ENCODE data around the gene FGF23. TPM values are rescaled to one million over a fixed set of nuclear protein-coding genes. Genes with fewer than 3 reads are reported as not detected.

FGF23 gene
- polyA plus RNA-seq, result 6.5 TPM
- long read RNA-seq, donor 1, transcript FGF23-201 (3 exons, 3,018 nt), result major isoform, 6 of 6 reads
- long read RNA-seq, donor 1, partial matches to known transcripts, result 0 of 6 reads
- long read RNA-seq, donor 1, other reads (novel, unspliced or antisense), result 0 of 6 reads
- long read RNA-seq, donor 2, partial matches to known transcripts, result 0 of 2 reads
- long read RNA-seq, donor 2, other reads (novel, unspliced or antisense), result 0 of 2 reads
- long read RNA-seq, donor 3, result 0 reads
- long read RNA-seq, donor 4, partial matches to known transcripts, result 0 of 1 reads
- long read RNA-seq, donor 4, other reads (novel, unspliced or antisense), result 0 of 1 reads
- long read RNA-seq, donor 5, result 0 reads
- long read RNA-seq, donor 6, partial matches to known transcripts, result 0 of 4 reads
- long read RNA-seq, donor 6, other reads (novel, unspliced or antisense), result 0 of 4 reads
- long read RNA-seq, donor 7, result 0 reads
- long read RNA-seq, donor 8, transcript FGF23-201 (3 exons, 3,018 nt), result major isoform, 8 of 10 reads
- long read RNA-seq, donor 8, partial matches to known transcripts, result 0 of 10 reads
- long read RNA-seq, donor 8, other reads (novel, unspliced or antisense), result 0 of 10 reads
- long read RNA-seq, donor 9, partial matches to known transcripts, result 0 of 4 reads
- long read RNA-seq, donor 9, other reads (novel, unspliced or antisense), result 0 of 4 reads
- long read RNA-seq, donor 10, partial matches to known transcripts, result 0 of 2 reads
- long read RNA-seq, donor 10, other reads (novel, unspliced or antisense), result 0 of 2 reads
- long read RNA-seq, donor 11, partial matches to known transcripts, result 0 of 3 reads
- long read RNA-seq, donor 11, other reads (novel, unspliced or antisense), result 0 of 3 reads

GRCh38 chr12:4379405-4379804 is at the start of gene FGF23:
Gene FGF23 (minus strand): TSS chr12:4379712. CDS start chr12:4379582, 130 bp downstream.
- Histone ChIP-seq H3K9me3 (ENCODE audit: control insufficient read depth, low read depth, low read length) (no peaks in the 10 kb centered on the region), H3K36me3 (ENCODE audit: control insufficient read depth, insufficient read depth, low read length) (peaks cover 3% of the 10 kb centered on the region), H3K4me1 (ENCODE audit: control insufficient read depth, insufficient read depth, low read length) (peaks cover 23% of the 10 kb centered on the region), H3K27ac (ENCODE audit: low read length) (peak within 1 kb of the TSS; percentile 83), H3K4me3 (ENCODE audit: low read length) (peak within 1 kb of the TSS; percentile 43), H3K27me3 (ENCODE audit: control insufficient read depth, insufficient read depth, low read length) (no peaks in the 10 kb centered on the region)
- peak; percentile 61 to 84 for DNase-seq
- WGBS (ENCODE audit: insufficient coverage, low lambda C conversion rate), result no CpG with 5 or more reads among the region's 7 CpGs

GRCh38 chr12:4424422-4424821 is 44.9 kb upstream of the FGF23 start:
- Histone ChIP-seq H3K27me3 (ENCODE audit: control insufficient read depth, insufficient read depth, low read length) (no peaks in the 10 kb centered on the region), H3K36me3 (ENCODE audit: control insufficient read depth, insufficient read depth, low read length) (no peaks in the 10 kb centered on the region), H3K4me3 (ENCODE audit: low read length) (no peak overlapping the region), H3K4me1 (ENCODE audit: control insufficient read depth, insufficient read depth, low read length) (no peaks in the 10 kb centered on the region), H3K9me3 (ENCODE audit: control insufficient read depth, low read depth, low read length) (no peaks in the 10 kb centered on the region), H3K27ac (ENCODE audit: low read length) (no peak overlapping the region)
- DNase-seq, result no peak
- 83% methylated on average over 1 of the region's 6 CpGs for WGBS (ENCODE audit: insufficient coverage, low lambda C conversion rate)

DNA sequence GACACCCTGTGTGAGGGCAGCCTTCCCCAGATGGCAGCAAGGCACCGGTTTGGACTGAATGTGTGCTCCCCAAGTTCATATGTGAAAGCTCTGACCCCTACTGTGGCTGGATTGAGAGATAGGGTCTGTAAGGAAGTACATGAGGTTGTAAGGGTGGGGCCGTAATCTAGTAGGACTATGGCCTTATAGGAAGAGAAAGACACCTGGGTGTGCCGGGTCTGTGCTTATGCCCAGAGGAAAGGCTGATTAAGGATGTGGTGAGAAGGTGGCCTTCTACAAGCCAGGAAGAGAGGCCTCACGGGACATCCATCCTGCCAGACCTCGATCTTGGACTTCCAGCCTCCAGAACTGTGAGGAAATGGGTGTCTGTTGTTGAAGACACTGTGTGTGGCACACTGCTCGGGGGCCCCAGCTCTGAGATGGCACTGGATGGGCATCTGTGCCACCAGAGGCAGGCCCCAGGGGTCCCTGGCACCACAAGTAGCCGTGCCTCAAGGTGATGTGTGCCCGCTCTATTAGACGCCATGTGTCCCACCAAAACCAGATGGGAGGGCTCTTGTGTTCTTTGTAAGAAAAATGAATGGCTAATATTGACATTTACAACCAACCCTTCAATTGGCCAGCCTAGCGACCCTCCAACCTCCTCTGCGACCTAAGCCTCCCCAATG is 44.1 kb upstream of the FGF23 start:
- no peaks in the 10 kb centered on the region for H3K36me3 ChIP-seq (ENCODE audit: control insufficient read depth, insufficient read depth, low read length)
- no peak overlapping the region for H3K4me3 ChIP-seq (ENCODE audit: low read length)
- H3K27ac ChIP-seq (ENCODE audit: low read length), result no peak overlapping the region
- no CpG with 5 or more reads among the region's 11 CpGs for WGBS (ENCODE audit: insufficient coverage, low lambda C conversion rate)
- peak in 1 of 2 donors; percentile 62 for DNase-seq
- no peaks in the 10 kb centered on the region for H3K4me1 ChIP-seq (ENCODE audit: control insufficient read depth, insufficient read depth, low read length)
- H3K27me3 ChIP-seq (ENCODE audit: control insufficient read depth, insufficient read depth, low read length), result no peaks in the 10 kb centered on the region
- H3K9me3 ChIP-seq (ENCODE audit: control insufficient read depth, low read depth, low read length), result no peaks in the 10 kb centered on the region

GRCh38 chr12:4422985-4423384 is 43.5 kb upstream of the FGF23 start:
- H3K27ac ChIP-seq (ENCODE audit: low read length), result no peak overlapping the region
- WGBS (ENCODE audit: insufficient coverage, low lambda C conversion rate), result no CpG with 5 or more reads among the region's 9 CpGs
- no peaks in the 10 kb centered on the region for H3K9me3 ChIP-seq (ENCODE audit: control insufficient read depth, low read depth, low read length)

GRCh38 chr12:4421590-4422031 is 42.1 kb upstream of the FGF23 start:
- Histone ChIP-seq H3K9me3 (ENCODE audit: control insufficient read depth, low read depth, low read length) (no peaks in the 10 kb centered on the region), H3K27me3 (ENCODE audit: control insufficient read depth, insufficient read depth, low read length) (no peaks in the 10 kb centered on the region), H3K4me3 (ENCODE audit: low read length) (no peak overlapping the region), H3K4me1 (ENCODE audit: control insufficient read depth, insufficient read depth, low read length) (no peaks in the 10 kb centered on the region), H3K36me3 (ENCODE audit: control insufficient read depth, insufficient read depth, low read length) (no peaks in the 10 kb centered on the region), H3K27ac (ENCODE audit: low read length) (no peak overlapping the region)
- no CpG with 5 or more reads among the region's 4 CpGs for WGBS (ENCODE audit: insufficient coverage, low lambda C conversion rate)
- peak in 1 of 2 donors; percentile 24 for DNase-seq

More at GRCh38 chr12:4422985-4423384, 43.5 kb upstream of the FGF23 start:
- DNase-seq, result no peak
- Histone ChIP-seq H3K27me3 (ENCODE audit: control insufficient read depth, insufficient read depth, low read length) (no peaks in the 10 kb centered on the region), H3K36me3 (ENCODE audit: control insufficient read depth, insufficient read depth, low read length) (no peaks in the 10 kb centered on the region), H3K4me1 (ENCODE audit: control insufficient read depth, insufficient read depth, low read length) (no peaks in the 10 kb centered on the region), H3K4me3 (ENCODE audit: low read length) (no peak overlapping the region)

GRCh38 chr12:4420138-4420670 is 40.7 kb upstream of the FGF23 start:
- WGBS (ENCODE audit: insufficient coverage, low lambda C conversion rate), result 100% methylated on average over 1 of the region's 5 CpGs
- peak overlapping the region; percentile 49 for H3K27ac ChIP-seq (ENCODE audit: low read length)
- peak in 1 of 2 donors; percentile 51 for DNase-seq

DNA sequence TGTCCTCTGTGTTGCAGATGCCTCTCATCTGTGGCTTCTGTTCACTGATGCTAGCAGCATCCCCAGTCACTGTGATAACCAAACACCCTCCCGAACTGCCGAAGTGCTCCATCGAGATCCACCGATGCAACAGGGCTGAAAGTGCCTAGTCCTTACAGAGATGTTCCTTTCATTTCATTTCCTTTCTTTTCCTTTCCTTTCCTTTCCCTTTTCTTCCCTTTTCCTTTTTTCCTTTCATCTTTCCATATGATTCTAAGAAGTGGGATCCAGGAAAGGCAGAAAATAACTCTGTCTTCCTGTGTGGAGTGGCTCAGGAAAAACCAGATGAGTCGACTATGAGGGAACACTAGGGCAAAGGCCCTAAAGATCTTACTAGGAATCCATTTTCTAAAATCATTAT is 39.4 kb upstream of the FGF23 start:
- no peak for DNase-seq
- H3K9me3 ChIP-seq (ENCODE audit: control insufficient read depth, low read depth, low read length), result no peaks in the 10 kb centered on the region
- 70% methylated on average over 2 of the region's 5 CpGs for WGBS (ENCODE audit: insufficient coverage, low lambda C conversion rate)

More at GRCh38 chr12:4420138-4420670, 40.7 kb upstream of the FGF23 start:
- H3K36me3 ChIP-seq (ENCODE audit: control insufficient read depth, insufficient read depth, low read length), result no peaks in the 10 kb centered on the region
- no peaks in the 10 kb centered on the region for H3K9me3 ChIP-seq (ENCODE audit: control insufficient read depth, low read depth, low read length)
- H3K27me3 ChIP-seq (ENCODE audit: control insufficient read depth, insufficient read depth, low read length), result no peaks in the 10 kb centered on the region
- H3K4me3 ChIP-seq (ENCODE audit: low read length), result no peak overlapping the region
- peaks cover 4% of the 10 kb centered on the region for H3K4me1 ChIP-seq (ENCODE audit: control insufficient read depth, insufficient read depth, low read length)

GRCh38 chr12:4417936-4418335 is 38.4 kb upstream of the FGF23 start:
- Histone ChIP-seq H3K9me3 (ENCODE audit: control insufficient read depth, low read depth, low read length) (no peaks in the 10 kb centered on the region), H3K27ac (ENCODE audit: low read length) (peak overlapping the region; percentile 62), H3K27me3 (ENCODE audit: control insufficient read depth, insufficient read depth, low read length) (no peaks in the 10 kb centered on the region), H3K36me3 (ENCODE audit: control insufficient read depth, insufficient read depth, low read length) (no peaks in the 10 kb centered on the region), H3K4me1 (ENCODE audit: control insufficient read depth, insufficient read depth, low read length) (peaks cover 9% of the 10 kb centered on the region), H3K4me3 (ENCODE audit: low read length) (no peak overlapping the region)
- no peak for DNase-seq
- 83% methylated on average over 1 of the region's 5 CpGs for WGBS (ENCODE audit: insufficient coverage, low lambda C conversion rate)

More for the DNA sequence above, 39.4 kb upstream of the FGF23 start:
- H3K27me3 ChIP-seq (ENCODE audit: control insufficient read depth, insufficient read depth, low read length), result no peaks in the 10 kb centered on the region
- peak overlapping the region; percentile 62 for H3K27ac ChIP-seq (ENCODE audit: low read length)
- no peak overlapping the region for H3K4me3 ChIP-seq (ENCODE audit: low read length)
- H3K36me3 ChIP-seq (ENCODE audit: control insufficient read depth, insufficient read depth, low read length), result no peaks in the 10 kb centered on the region
- peaks cover 9% of the 10 kb centered on the region for H3K4me1 ChIP-seq (ENCODE audit: control insufficient read depth, insufficient read depth, low read length)

GRCh38 chr12:4417455-4417854 is 37.9 kb upstream of the FGF23 start:
- DNase-seq, result peak in 1 of 2 donors; percentile 17
- Histone ChIP-seq H3K27ac (ENCODE audit: low read length) (peak overlapping the region; percentile 62), H3K9me3 (ENCODE audit: control insufficient read depth, low read depth, low read length) (no peaks in the 10 kb centered on the region), H3K36me3 (ENCODE audit: control insufficient read depth, insufficient read depth, low read length) (no peaks in the 10 kb centered on the region), H3K27me3 (ENCODE audit: control insufficient read depth, insufficient read depth, low read length) (no peaks in the 10 kb centered on the region), H3K4me3 (ENCODE audit: low read length) (no peak overlapping the region), H3K4me1 (ENCODE audit: control insufficient read depth, insufficient read depth, low read length) (peaks cover 9% of the 10 kb centered on the region)
- WGBS (ENCODE audit: insufficient coverage, low lambda C conversion rate), result no CpG with 5 or more reads among the region's 6 CpGs

DNA sequence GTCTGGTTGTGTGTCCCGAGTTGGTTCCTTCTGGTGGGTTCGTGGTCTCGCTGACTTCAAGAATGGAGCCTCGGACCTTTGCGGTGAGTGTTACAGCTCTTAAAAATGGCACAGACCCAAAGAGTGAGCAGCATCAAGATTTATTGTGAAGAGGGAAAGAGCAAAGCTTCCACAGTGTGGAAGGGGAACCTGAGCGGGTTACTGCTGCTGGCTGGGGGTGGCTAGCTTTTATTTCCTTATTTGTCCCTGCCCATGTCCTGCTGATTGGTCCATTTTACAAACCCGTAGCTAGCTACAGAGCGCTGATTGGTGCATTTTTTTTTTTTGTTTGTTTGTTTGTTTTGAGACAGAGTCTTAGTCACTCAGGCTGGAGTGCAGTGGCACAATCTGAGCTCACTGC is 36.8 kb upstream of the FGF23 start:
- no CpG with 5 or more reads among the region's 8 CpGs for WGBS (ENCODE audit: insufficient coverage, low lambda C conversion rate)

More for the DNA sequence above, 36.8 kb upstream of the FGF23 start:
- H3K4me1 ChIP-seq (ENCODE audit: control insufficient read depth, insufficient read depth, low read length), result peaks cover 9% of the 10 kb centered on the region
- DNase-seq, result no peak
- no peaks in the 10 kb centered on the region for H3K27me3 ChIP-seq (ENCODE audit: control insufficient read depth, insufficient read depth, low read length)
- no peaks in the 10 kb centered on the region for H3K9me3 ChIP-seq (ENCODE audit: control insufficient read depth, low read depth, low read length)
- no peaks in the 10 kb centered on the region for H3K36me3 ChIP-seq (ENCODE audit: control insufficient read depth, insufficient read depth, low read length)
- no peak overlapping the region for H3K4me3 ChIP-seq (ENCODE audit: low read length)
- no peak overlapping the region for H3K27ac ChIP-seq (ENCODE audit: low read length)
